Activated CD8-positive, alpha-beta memory T cell treated with anti-CD3 and anti-CD28 coated beads for 36 hours (primary cell): ENCODE data around the gene ZNF335. TPM values are rescaled to one million over a fixed set of nuclear protein-coding genes. Genes with fewer than 3 reads are reported as not detected.
"Not testable (repeated sequence)": the region's sequence is repeated elsewhere in the genome, so short reads cannot be mapped to it uniquely, and the experiment has no call there.

Experiments used
- CTCF ChIA-PET: fragments of 350-600 bp; sonication (Branson Sonifier 250); formaldehyde crosslinking; loops from one replicate; lab custom pipeline; 2021; ENCODE audit warnings: antibody characterized with exemption; lab: Charles Lee
- POLR2A ChIA-PET: fragments of 350-600 bp; sonication (Branson Sonifier 250); formaldehyde crosslinking; loops from one replicate; lab custom pipeline; 2021; ENCODE audit warnings: antibody characterized with exemption; lab: Charles Lee
- total RNA-seq, 2 experiments: library from RNA; stranded (reverse); gene quantifications; one replicate each; pipeline ENCODE4 v1.2.3, GENCODE V29; 2021

The ZNF335 gene
- total RNA-seq, 2 experiments from 2014 or later: 30.3 to 30.4 TPM

GRCh38 chr20:45918182-45918737 is 53.7 kb downstream of the ZNF335 start:
- ChIA-PET POLR2A (no interaction called here), CTCF (interaction anchor here (1.1 kb wide), 1 partner anchor 12 kb away, joined by 3 read pairs; no protein-coding TSS in a partner anchor)

- CTCF ChIA-PET: no interaction called here
- POLR2A ChIA-PET: no interaction called here
These were observed 54.2 kb downstream of the ZNF335 start for GRCh38 chr20:45917790-45918141.

GRCh38 chr20:45913116-45913515 is 58.9 kb downstream of the ZNF335 start:
- POLR2A ChIA-PET: no interaction called here
- CTCF ChIA-PET: no interaction called here

- CTCF ChIA-PET: no interaction called here
- POLR2A ChIA-PET: interaction anchor here (1.0 to 2.0 kb wide), 2 partner anchors 21 to 22 kb away, joined by 4 to 6 read pairs; partner anchors contain the start of genes CTSA and NEURL2
These were observed 59.7 kb downstream of the ZNF335 start for GRCh38 chr20:45912344-45912682.

GRCh38 chr20:45911486-45912343 is 60.3 kb downstream of the ZNF335 start, which contains the start of gene PLTP:
Gene PLTP (minus strand): TSS chr20:45912155. CDS start chr20:45911452, 703 bp downstream.
- ChIA-PET POLR2A (interaction anchor here (0.7 to 2.0 kb wide), 3 partner anchors 22 to 58 kb away, joined by 3 to 6 read pairs (median 4); partner anchors contain the start of genes CTSA and NEURL2), CTCF (interaction anchor here (1.2 kb wide), 1 partner anchor 25 kb away, joined by 3 read pairs; no protein-coding TSS in a partner anchor)

- ChIA-PET POLR2A (interaction anchor here (0.7 to 2.0 kb wide), 3 partner anchors 21 to 59 kb away, joined by 3 to 10 read pairs (median 6); partner anchors contain the start of genes CTSA, NEURL2 and PCIF1), CTCF (interaction anchor here (0.7 to 1.3 kb wide), 4 partner anchors 15 to 60 kb away, joined by 3 read pairs; no protein-coding TSS in a partner anchor)
These were observed 61.1 kb downstream of the ZNF335 start for GRCh38 chr20:45910670-45911485.

GRCh38 chr20:45909817-45910669 is 62.0 kb downstream of the ZNF335 start:
- ChIA-PET CTCF (interaction anchor here (0.7 to 1.3 kb wide), 5 partner anchors 16 to 124 kb away, joined by 3 to 4 read pairs (median 3); partner anchors contain the start of genes CTSA and NEURL2), POLR2A (interaction anchor here (1.3 to 2.0 kb wide), 2 partner anchors 20 to 25 kb away, joined by 6 to 10 read pairs; partner anchors contain the start of genes CTSA, NEURL2 and PCIF1)

DNA sequence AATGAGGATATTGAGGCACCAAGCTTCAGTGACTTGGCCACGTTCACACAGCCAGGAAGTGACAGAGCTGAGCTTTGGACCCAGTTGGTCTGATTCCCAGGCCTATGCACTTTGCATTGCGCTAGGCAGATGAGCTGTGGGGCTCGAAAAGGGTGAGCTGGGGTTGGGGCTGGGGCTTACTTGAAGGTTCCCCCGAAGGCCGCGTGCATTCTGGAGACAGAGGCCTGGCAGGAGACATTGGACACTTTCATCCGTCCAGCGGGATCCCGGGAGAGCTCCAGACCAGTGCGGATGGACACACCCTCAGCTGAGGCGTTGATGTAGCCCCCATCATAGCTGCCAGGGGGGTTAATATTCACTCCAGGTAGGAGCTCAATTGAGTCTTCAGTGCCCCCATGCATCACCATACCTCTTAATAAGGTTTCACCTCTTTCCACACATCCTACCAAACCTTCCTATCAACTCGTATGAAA is 62.6 kb downstream of the ZNF335 start:
- POLR2A ChIA-PET: no interaction called here
- CTCF ChIA-PET: interaction anchor here (1.0 to 1.2 kb wide), 2 partner anchors 17 to 18 kb away, joined by 3 to 4 read pairs; partner anchors contain the start of genes CTSA and NEURL2

DNA sequence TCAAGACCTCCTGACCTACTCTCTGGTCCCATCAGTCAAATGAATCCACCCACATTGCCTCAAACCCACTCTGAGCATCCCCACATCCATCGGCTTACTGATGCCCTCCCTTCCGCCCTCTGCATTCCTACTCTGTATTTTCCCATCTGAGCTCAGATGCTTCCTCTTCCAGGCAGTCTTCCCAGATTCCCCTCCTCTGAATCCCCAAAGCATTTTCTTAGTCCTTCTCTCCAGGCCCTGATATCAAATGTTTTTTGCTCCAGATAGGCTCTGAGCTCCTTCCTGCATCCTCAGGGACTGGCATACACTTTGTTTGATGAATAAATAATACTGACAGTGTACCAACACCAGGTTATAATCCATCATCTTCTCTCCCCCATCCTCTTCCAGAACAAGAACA is 63.9 kb downstream of the ZNF335 start:
- CTCF ChIA-PET: no interaction called here

DNA sequence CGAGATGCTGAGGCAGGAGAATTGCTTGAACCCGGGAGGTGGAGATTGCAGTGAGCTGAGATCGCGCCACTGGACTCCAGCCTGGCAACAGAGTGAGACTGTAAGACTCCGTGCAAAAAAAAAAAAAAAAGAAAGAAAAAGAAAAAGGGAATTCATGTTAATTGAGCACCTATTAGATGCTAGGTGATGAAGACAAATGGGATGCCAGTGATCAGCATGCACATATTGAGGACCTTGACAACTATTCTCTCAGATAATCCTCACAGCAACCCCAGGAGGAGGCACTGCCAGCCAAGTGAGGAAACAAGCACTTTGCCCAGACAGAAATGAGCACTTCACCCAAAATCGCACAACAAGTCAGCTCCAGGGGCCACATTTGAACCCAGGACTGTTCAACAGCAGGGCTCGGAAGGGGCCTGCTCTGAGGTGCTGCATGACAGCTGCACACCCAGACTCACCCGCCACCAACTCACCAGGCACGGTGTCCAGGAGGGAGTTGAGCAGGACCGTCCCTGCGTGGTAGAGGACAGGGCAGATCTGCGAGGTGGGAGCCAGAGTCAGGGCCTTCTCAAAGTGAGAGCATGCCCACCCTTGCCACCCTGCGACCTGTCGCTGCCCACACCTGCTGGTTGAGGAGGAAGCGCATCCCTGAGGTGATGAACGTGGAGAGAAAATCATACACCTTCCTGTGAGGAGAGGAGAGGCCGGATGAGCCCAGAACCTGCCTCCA is 64.6 kb downstream of the ZNF335 start:
- POLR2A ChIA-PET: no interaction called here
- CTCF ChIA-PET: no interaction called here

More for the DNA sequence above, 63.9 kb downstream of the ZNF335 start:
- POLR2A ChIA-PET: no interaction called here

DNA sequence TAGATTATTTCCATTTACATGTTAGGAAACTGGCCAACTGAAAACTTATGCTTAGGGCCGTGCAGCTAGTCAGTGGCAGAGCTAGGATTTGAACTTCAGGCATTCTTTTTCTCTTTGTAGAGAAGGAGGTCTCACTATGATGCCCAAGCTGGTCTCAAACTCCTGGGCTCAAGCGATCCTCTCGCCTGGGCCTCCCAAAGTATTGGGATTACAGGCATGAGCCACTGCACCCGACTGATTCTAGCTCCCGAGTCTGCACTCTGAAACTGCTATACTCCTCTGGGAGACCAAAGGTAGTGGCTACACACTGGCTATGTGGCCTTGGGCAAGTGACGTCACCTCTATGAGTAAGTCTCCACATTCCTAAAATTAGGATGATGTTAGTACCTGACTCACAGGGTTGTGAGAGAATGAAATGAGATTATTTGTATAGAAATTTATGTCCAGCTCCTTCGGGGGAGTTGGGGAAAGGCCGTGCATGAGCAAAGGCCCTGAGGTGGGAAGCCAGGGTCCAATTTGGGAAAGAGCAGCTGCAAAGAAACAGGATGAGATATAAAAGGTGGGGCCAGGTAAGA is 66.4 kb downstream of the ZNF335 start:
- POLR2A ChIA-PET: no interaction called here
- CTCF ChIA-PET: no interaction called here

DNA sequence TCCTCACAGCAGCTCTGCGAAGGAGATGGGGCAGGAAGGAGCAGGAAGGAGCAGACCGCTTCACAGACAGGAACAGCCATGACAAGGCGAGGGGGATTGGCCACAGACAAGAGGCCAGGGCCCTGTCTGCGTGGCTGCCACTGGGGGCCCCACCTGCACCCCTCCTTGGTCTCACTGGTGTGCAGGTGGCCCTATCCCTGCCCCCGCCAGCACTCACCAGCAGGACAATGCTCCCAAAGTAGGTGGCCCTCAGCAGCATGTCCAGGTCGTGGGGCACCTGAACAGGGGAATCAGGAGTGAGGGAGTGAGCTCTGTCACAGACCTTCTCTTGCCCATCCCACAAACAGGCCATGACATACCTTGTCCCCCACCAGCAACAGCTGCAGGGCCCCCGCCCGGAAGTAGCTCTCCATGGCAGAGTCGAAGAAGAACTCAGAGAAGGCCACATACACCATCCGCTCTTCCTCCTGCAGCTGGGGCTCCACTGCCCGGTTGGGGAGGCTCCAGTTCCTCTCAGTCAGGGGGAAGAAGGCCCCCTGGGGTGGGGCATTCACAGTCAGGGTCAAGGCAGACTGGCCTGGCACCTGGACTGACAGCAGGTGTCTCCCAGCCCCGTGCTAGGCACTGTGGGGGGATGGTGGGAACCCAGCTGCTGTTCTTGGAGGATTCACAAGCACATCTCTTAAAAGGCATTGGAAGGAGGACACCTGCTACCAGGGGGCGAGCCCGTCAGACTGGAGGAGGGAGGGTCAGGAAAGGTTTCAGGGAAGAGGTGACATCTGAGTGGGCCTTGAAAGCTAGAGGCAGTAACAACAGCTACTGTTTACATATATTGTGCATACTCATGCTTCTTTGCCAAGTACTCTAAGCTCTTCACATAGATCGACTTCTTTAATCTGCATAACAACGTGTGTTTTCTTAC is 67.2 kb downstream of the ZNF335 start:
- CTCF ChIA-PET: no interaction called here
- POLR2A ChIA-PET: no interaction called here

DNA sequence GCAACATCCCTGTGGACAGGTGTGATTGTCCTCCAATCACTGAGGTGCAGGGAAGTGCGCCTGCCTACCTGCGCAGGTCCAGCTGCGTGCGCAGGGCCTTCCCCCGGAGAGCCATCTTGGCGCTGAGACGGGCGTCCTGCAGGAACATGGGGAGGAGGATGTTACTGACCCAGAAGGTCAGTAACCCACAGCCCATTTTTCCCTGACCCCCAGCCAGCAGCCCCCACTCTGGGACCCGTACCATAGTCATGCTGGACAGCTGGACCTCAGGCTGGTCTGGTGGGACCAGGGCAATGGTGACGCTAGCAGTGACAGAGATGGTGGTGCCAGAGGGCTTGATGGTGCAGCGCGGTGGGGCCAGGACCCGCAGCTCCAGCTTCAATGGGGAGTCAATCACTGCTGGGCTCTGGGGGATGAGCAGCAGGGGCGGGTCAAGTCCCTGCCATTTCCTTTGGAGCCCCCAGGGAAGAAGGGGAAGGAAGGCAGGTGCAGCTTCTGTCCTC is 69.8 kb downstream of the ZNF335 start:
- CTCF ChIA-PET: interaction anchor here (0.6 kb wide), 1 partner anchor 102 kb away, joined by 3 read pairs; no protein-coding TSS in a partner anchor
- POLR2A ChIA-PET: interaction anchor here (0.7 kb wide), 1 partner anchor 9 kb away, joined by 3 read pairs; no protein-coding TSS in a partner anchor

DNA sequence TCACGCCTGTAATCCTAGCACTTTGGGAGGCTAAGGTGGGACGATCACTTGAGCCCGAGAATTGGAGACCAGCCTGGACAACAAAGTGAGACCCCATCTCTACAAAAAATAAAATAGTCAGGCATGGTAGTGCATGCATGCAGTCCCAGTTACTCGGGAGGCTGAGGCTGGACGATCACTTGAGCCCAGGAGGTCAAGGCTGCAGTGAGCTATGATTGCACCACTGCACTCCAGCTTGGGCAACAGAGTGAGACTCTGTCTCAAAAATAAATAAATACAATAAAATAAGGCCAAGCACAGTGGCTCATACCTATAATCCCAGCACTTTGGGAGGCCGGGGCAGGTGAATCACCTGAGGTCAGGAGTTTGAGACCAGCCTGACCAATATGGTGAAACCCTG is 70.7 kb downstream of the ZNF335 start:
- CTCF ChIA-PET, POLR2A ChIA-PET: not testable (repeated sequence)

DNA sequence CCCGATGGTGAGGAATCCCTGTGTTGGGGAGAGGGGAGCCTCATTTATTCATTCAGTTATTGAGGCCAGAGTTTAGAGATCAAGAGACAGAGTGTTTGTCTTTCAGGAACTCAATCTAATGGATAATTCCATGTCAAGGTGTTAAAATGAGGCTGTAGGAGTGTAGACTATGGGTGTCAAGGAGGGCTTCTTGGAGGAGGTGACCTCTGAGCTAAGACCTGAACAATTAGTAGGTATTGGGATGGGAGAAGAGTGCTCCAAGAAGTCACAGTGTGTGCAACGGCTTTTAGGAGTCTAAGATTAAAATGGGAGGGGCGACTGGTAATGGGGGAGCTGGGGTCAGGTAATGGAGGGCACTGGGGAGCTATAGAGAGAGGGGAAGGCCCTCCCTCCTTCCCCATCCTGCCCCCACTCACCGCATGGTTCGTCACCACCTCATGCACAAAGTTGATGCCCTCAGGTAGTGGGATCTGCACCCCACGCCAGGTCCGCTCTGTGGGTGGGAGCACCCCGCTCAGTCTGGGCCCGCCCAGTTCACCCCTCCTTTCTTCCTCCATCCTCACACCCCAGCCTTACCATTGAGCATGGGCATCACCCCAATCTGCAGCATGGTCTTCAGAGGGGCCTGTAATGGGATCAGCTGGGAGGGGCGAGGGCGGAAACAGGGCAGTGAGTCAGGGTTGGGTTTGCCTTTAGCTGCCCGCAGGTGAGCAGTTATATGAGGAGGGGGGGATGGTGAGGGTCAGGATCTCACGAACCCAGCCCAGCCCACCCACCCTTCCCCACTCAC is 72.8 kb downstream of the ZNF335 start:
- ChIA-PET POLR2A (no interaction called here), CTCF (no interaction called here)
